GM13976 (cell line): ENCODE data around the gene ZSCAN16.
A peak's percentile ranks its signal among the peaks of the same experiment; 100 is the strongest.
"Not testable (repeated sequence)": the region's sequence is repeated elsewhere in the genome, so short reads cannot be mapped to it uniquely, and the experiment has no call there.

Experiments
- DNase-seq: peaks from one replicate; pipeline ENCODE4 v3.0.0; 2012; ENCODE audit warnings: low spot score
- in situ Hi-C: fragments of 300-500 bp; cut with MboI; formaldehyde crosslinking; loops from one replicate; pipeline ENCODE4 v1.12.0; 2022; ENCODE audit warnings: low sequenced_read_pairs, mixed read lengths, inconsistent platforms; ENCODE audit not compliant: unreplicated experiment
- TF ChIP-seq, protein P1 (sequence below): IDR thresholded peaks from 2 replicates; pipeline ENCODE4 v1.5.1; 2012; ENCODE audit warnings: borderline replicate concordance, mild to moderate bottlenecking; ENCODE audit not compliant: insufficient read depth; ENCODE audit errors: extremely low read depth, missing control alignments, control extremely low read depth

The ZSCAN16 gene

DNA sequence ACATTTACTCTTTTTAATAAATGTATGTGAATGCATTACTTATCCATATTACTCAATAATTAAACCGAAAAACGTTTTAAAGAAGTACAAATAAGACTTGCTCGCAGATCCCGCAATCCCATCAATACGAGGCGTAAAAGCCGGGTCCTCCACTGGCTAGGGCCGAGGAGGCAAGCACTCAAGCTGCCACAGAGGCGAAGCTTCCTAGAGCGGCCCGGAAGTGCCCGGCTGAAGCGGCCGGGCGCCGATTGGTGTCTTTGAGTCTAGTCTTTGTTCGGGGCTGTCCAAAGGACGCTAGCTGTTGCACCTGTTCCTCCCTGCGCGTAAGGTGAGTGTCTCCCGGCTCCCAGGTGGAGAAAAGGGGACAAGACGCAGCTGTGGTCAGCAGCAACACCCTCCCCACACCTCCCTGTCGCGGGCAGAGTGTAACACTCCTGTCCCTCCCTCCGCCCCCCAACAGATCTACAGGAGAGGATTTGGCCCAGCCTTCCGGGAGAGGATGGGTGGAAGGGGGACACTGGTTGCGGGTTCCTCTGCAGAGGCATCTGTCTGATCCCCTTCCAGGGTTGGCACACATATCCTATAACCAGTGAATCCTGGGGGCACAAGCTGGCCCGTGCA, at the start of gene ZSCAN16:
ZSCAN16 (plus strand) TSS at position 260 of the 621 bp plus-strand sequence. CDS start 835 bp downstream, outside the sequence.
- TF ChIP-seq, protein P1, sequence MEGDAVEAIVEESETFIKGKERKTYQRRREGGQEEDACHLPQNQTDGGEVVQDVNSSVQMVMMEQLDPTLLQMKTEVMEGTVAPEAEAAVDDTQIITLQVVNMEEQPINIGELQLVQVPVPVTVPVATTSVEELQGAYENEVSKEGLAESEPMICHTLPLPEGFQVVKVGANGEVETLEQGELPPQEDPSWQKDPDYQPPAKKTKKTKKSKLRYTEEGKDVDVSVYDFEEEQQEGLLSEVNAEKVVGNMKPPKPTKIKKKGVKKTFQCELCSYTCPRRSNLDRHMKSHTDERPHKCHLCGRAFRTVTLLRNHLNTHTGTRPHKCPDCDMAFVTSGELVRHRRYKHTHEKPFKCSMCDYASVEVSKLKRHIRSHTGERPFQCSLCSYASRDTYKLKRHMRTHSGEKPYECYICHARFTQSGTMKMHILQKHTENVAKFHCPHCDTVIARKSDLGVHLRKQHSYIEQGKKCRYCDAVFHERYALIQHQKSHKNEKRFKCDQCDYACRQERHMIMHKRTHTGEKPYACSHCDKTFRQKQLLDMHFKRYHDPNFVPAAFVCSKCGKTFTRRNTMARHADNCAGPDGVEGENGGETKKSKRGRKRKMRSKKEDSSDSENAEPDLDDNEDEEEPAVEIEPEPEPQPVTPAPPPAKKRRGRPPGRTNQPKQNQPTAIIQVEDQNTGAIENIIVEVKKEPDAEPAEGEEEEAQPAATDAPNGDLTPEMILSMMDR: no peak
- DNase-seq: peak; percentile 76

DNA sequence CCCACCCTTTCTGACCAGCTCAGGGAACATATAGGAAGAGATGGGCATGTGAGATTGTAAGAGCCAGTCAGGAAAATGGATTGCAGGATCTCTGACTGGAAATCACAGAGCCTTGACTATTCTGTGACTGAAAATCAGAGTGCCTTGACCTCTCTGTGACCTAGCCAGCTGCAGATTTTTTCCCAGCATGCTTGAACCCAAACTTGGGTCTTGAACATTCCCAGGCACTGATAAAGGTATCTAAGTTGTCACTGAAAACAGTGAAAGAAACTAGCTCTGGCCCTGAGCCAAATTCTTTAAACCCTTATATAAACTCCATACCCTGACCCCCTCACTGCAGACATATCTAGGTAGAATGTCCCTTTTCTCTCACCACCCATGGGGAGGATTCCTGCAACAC, 46.4 kb upstream of the ZSCAN16 start:
- in situ Hi-C loops: no loop called here

More for the DNA sequence above, at the start of gene ZSCAN16:
- in situ Hi-C loops: no loop called here

DNA sequence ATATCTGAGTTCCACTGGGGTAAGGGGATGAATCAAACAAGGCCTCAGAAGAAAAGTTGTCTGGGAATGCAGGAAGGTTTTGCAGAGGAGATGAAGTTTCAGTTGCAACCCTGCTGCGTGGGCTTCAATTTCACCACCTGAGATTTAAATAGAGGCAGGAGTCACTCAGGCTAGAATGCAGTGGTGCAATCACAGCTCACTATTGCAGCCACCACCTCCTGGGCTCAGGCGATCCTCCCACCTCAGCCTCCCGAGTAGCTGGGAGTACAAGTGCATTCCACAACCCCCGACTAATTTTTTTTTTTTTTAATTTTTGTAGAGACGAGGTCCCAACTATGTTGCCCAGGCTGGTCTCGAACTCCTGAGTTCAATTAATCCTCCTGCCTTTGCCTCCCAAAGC, 45.6 kb upstream of the ZSCAN16 start:
- TF ChIP-seq, protein P1: no peak
- DNase-seq: no peak
- in situ Hi-C loops: no loop called here

More for the DNA sequence above, 46.4 kb upstream of the ZSCAN16 start:
- no peak for DNase-seq
- TF ChIP-seq, protein P1: no peak

GRCh38 chr6:28080381-28080630, 44.1 kb upstream of the ZSCAN16 start, which contains the start of gene ZNF165:
Gene ZNF165, plus strand, starts transcription at chr6:28080568. Its CDS starts 4,913 bp downstream, at chr6:28085481.
- in situ Hi-C loops, DNase-seq: not testable (repeated sequence)

- in situ Hi-C loops: no loop called here
Observed at GRCh38 chr6:28080631-28081485, 43.6 kb upstream of the ZSCAN16 start.

DNA sequence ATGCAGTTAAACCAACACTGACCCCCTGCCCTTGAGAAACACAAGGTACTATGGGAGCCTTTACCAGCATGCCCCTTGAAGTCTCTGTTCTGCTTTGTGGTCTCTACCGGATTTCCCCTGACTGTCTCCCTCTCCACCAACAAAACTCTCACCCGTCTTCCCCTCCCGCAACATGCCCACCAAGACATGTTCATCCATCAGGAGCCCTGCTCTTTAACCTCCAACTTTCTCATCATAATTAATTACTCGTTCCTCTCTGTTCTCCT, 43.0 kb upstream of the ZSCAN16 start:
- DNase-seq: peak; percentile 67
- TF ChIP-seq, protein P1: no peak
- in situ Hi-C loops: no loop called here

More at GRCh38 chr6:28080631-28081485, 43.6 kb upstream of the ZSCAN16 start:
- TF ChIP-seq, protein P1: no peak
- peak; percentile 88 for DNase-seq

GRCh38 chr6:28082939-28083338, 41.5 kb upstream of the ZSCAN16 start:
- TF ChIP-seq, protein P1: no peak
- no peak for DNase-seq
- in situ Hi-C loops: no loop called here
